ENCODE measurements around the gene KRTAP5-6.

KRTAP5-6 gene

GRCh38 chr11:1705126-1706052 lies 8.4 kb downstream of the KRTAP5-6 start:
- no peak for DNase-seq

- no peak for DNase-seq
Observed at GRCh38 chr11:1706634-1707400, 9.8 kb downstream of the KRTAP5-6 start.

- DNase-seq = no peak
Observed at GRCh38 chr11:1707751-1708150, 10.8 kb downstream of the KRTAP5-6 start.

GRCh38 chr11:1708716-1709115 lies 11.7 kb downstream of the KRTAP5-6 start:
- DNase-seq = no peak

- DNase-seq = no peak
Observed at GRCh38 chr11:1714908-1715885, 18.2 kb downstream of the KRTAP5-6 start.

GRCh38 chr11:1717745-1718144 lies 20.8 kb downstream of the KRTAP5-6 start:
- no peak for DNase-seq

- no peak for DNase-seq
Observed at GRCh38 chr11:1718326-1718725, 21.3 kb downstream of the KRTAP5-6 start.

- no peak for DNase-seq
Observed at GRCh38 chr11:1719781-1720180, 22.8 kb downstream of the KRTAP5-6 start.

GRCh38 chr11:1727096-1727690 lies 30.2 kb downstream of the KRTAP5-6 start:
- DNase-seq = no peak

GRCh38 chr11:1727861-1728260 lies 30.9 kb downstream of the KRTAP5-6 start:
- DNase-seq = no peak

GRCh38 chr11:1728301-1728700 lies 31.3 kb downstream of the KRTAP5-6 start:
- no peak for DNase-seq

- DNase-seq = no peak
Observed at GRCh38 chr11:1728931-1729691, 32.1 kb downstream of the KRTAP5-6 start.

- DNase-seq = no peak
Observed at GRCh38 chr11:1729692-1730011, 32.7 kb downstream of the KRTAP5-6 start.

GRCh38 chr11:1730059-1730629 lies 33.1 kb downstream of the KRTAP5-6 start:
- no peak for DNase-seq

GRCh38 chr11:1731451-1732059 lies 34.6 kb downstream of the KRTAP5-6 start:
- no peak for DNase-seq

- DNase-seq = no peak
Observed at GRCh38 chr11:1732418-1733008, 35.5 kb downstream of the KRTAP5-6 start.

- DNase-seq = no peak
Observed at GRCh38 chr11:1733009-1733715, 36.2 kb downstream of the KRTAP5-6 start.

GRCh38 chr11:1733716-1734640 lies 37.0 kb downstream of the KRTAP5-6 start:
- DNase-seq = no peak

- no peak for DNase-seq
Observed at GRCh38 chr11:1734641-1735081, 37.7 kb downstream of the KRTAP5-6 start.

Data from NCI-H446 treated with DMSO at 0.1 percent for 48 hours (cell line).